GM12878 (cell line): ENCODE measurements around the gene PPP1R13L. TPM values are rescaled to one million over a fixed set of nuclear protein-coding genes. Genes with fewer than 3 reads are reported as not detected.

Experiments
- microRNA-seq: library from miRNA; unstranded; fragments of <30 nt; microRNA quantifications from one replicate; pipeline ENCODE4, GENCODE V29; 2018
- polyA plus RNA-seq, 11 experiments: library from polyadenylated mRNA; depleted of rRNA in 4 of 11; unstranded in 6 of 11; stranded (reverse) in 5 of 11; fragments of >200 nt; fragmentation: Nextera tagmentation in 4 of 11; fragmentation: Illumina TruSeq in 1 of 11; extraction: Ambion mirVana in 4 of 11; extraction: Trizol in 1 of 11; gene quantifications; 1 replicate in 1 of 11; 2 replicates in 10 of 11; pipeline versions ENCODE4 v1.2.1 to v1.2.3, GENCODE V29; 2011 to 2016; ENCODE audit warnings: inconsistent platforms in 2 of 11, missing spikeins in 2 of 11, low read depth in 1 of 11
- small RNA-seq: library from RNA; depleted of rRNA; stranded (forward); fragments of <200 nt; gene quantifications from one replicate; pipeline ENCODE3, GENCODE V24; 2014
- total RNA-seq, 4 experiments: library from RNA; depleted of rRNA in 3 of 4; stranded (reverse); fragments of >200 nt in 3 of 4; fragmentation: Illumina TruSeq in 1 of 4; extraction: Trizol in 1 of 4; gene quantifications; 2 replicates each; pipeline versions ENCODE4 v1.2.1 to v1.2.3, GENCODE V29; 2013 to 2021

PPP1R13L gene
- total and polyA plus RNA-seq, 10 of the 15 experiments (the other 5 are each of a cell fraction or from before 2014, with no cell fraction given): 0.40 to 10.0 (median 2.5) TPM

Small RNAs within 50 kb of the gene (microRNA-seq; reads per million reads assigned to microRNA genes)
- not detected for gene MIR6088

Small RNAs within 50 kb of the gene (small RNA-seq; reads per million reads assigned to genes)
- gene MIR6088: not detected

Other genes starting within 250 kb of the PPP1R13L start
Only the 7 nearest of the 17 such genes appear.
- gene CKM, start 82.2 kb downstream of the PPP1R13L start, total RNA-seq (2014; rRNA removed): not detected in 2 replicates
- gene CKM, start 82.2 kb downstream of the PPP1R13L start, total RNA-seq (2014; rRNA removed; fragmentation: Illumina TruSeq; extraction: Trizol): not detected in 2 replicates
- 0.13 TPM in 1 of 2 replicates, not detected in the other for gene CKM, start 82.2 kb downstream of the PPP1R13L start, total RNA-seq (2021)
- gene CKM, start 82.2 kb downstream of the PPP1R13L start, polyA plus RNA-seq (2011; rRNA removed): 0.06 and 0.08 TPM in 2 replicates
- gene CKM, start 82.2 kb downstream of the PPP1R13L start, polyA plus RNA-seq (2014; fragmentation: Illumina TruSeq; extraction: Trizol): not detected in 2 replicates
- under 1 TPM in 1 of 2 experiments, not detected in 1; 0.14 TPM for gene CKM, start 82.2 kb downstream of the PPP1R13L start, polyA plus RNA-seq (2014; fragmentation: Nextera tagmentation; extraction: Ambion mirVana)
- 0.08 and 0.11 TPM in 2 replicates for gene CKM, start 82.2 kb downstream of the PPP1R13L start, polyA plus RNA-seq (2014; rRNA removed)
- gene CKM, start 82.2 kb downstream of the PPP1R13L start, polyA plus RNA-seq (2016; fragmentation: Nextera tagmentation; extraction: Ambion mirVana): under 1 TPM in 1 of 2 experiments, not detected in 1; 0.13 TPM
- 0.28 TPM in 1 of 2 replicates, not detected in the other for gene KLC3, start 64.3 kb downstream of the PPP1R13L start, total RNA-seq (2014; rRNA removed)
- not detected in 2 replicates for gene KLC3, start 64.3 kb downstream of the PPP1R13L start, total RNA-seq (2014; rRNA removed; fragmentation: Illumina TruSeq; extraction: Trizol)
- gene KLC3, start 64.3 kb downstream of the PPP1R13L start, total RNA-seq (2021): 0.33 and 0.37 TPM in 2 replicates
- not detected in 2 replicates for gene KLC3, start 64.3 kb downstream of the PPP1R13L start, polyA plus RNA-seq (2011; rRNA removed)
- 0.03 TPM in 1 of 2 replicates, not detected in the other for gene KLC3, start 64.3 kb downstream of the PPP1R13L start, polyA plus RNA-seq (2014; fragmentation: Illumina TruSeq; extraction: Trizol)
- not detected for gene KLC3, start 64.3 kb downstream of the PPP1R13L start, polyA plus RNA-seq (2014; fragmentation: Nextera tagmentation; extraction: Ambion mirVana)
- 0.15 and 0.38 TPM in 2 replicates for gene KLC3, start 64.3 kb downstream of the PPP1R13L start, polyA plus RNA-seq (2014; rRNA removed)
- gene KLC3, start 64.3 kb downstream of the PPP1R13L start, polyA plus RNA-seq (2016; fragmentation: Nextera tagmentation; extraction: Ambion mirVana): under 1 TPM in 1 of 2 experiments, not detected in 1; 0.21 TPM
- 16.9 and 18.8 TPM in 2 replicates for gene ERCC2, start 34.5 kb downstream of the PPP1R13L start, total RNA-seq (2014; rRNA removed)
- 7.5 and 7.7 TPM in 2 replicates for gene ERCC2, start 34.5 kb downstream of the PPP1R13L start, total RNA-seq (2014; rRNA removed; fragmentation: Illumina TruSeq; extraction: Trizol)
- gene ERCC2, start 34.5 kb downstream of the PPP1R13L start, total RNA-seq (2021): 38.7 and 40.1 TPM in 2 replicates
- gene ERCC2, start 34.5 kb downstream of the PPP1R13L start, polyA plus RNA-seq (2011; rRNA removed): 7.4 and 27.2 TPM in 2 replicates
- 7.6 and 20.5 TPM in 2 replicates for gene ERCC2, start 34.5 kb downstream of the PPP1R13L start, polyA plus RNA-seq (2014; fragmentation: Illumina TruSeq; extraction: Trizol)
- 1 to 10 TPM; 1.3 to 2.4 TPM for gene ERCC2, start 34.5 kb downstream of the PPP1R13L start, polyA plus RNA-seq (2014; fragmentation: Nextera tagmentation; extraction: Ambion mirVana)
- gene ERCC2, start 34.5 kb downstream of the PPP1R13L start, polyA plus RNA-seq (2014; rRNA removed): 20.6 and 24.9 TPM in 2 replicates
- gene ERCC2, start 34.5 kb downstream of the PPP1R13L start, polyA plus RNA-seq (2016; fragmentation: Nextera tagmentation; extraction: Ambion mirVana): 10 to 100 TPM in 1 of 2 experiments, 1 to 10 TPM in 1; 9.8 to 12.5 TPM
- gene POLR1G, start 1.6 kb upstream of the PPP1R13L start, total RNA-seq (2014; rRNA removed): 18.4 and 30.9 TPM in 2 replicates
- gene POLR1G, start 1.6 kb upstream of the PPP1R13L start, total RNA-seq (2014; rRNA removed; fragmentation: Illumina TruSeq; extraction: Trizol): 19.5 and 23.2 TPM in 2 replicates
- gene POLR1G, start 1.6 kb upstream of the PPP1R13L start, total RNA-seq (2021): 18.8 TPM in 2 replicates
- gene POLR1G, start 1.6 kb upstream of the PPP1R13L start, polyA plus RNA-seq (2011; rRNA removed): 3.1 and 5.0 TPM in 2 replicates
- 13.3 and 22.1 TPM in 2 replicates for gene POLR1G, start 1.6 kb upstream of the PPP1R13L start, polyA plus RNA-seq (2014; fragmentation: Illumina TruSeq; extraction: Trizol)
- 1 to 10 TPM; 2.0 to 5.4 TPM for gene POLR1G, start 1.6 kb upstream of the PPP1R13L start, polyA plus RNA-seq (2014; fragmentation: Nextera tagmentation; extraction: Ambion mirVana)
- 17.4 and 24.4 TPM in 2 replicates for gene POLR1G, start 1.6 kb upstream of the PPP1R13L start, polyA plus RNA-seq (2014; rRNA removed)
- 10 to 100 TPM; 23.2 to 24.3 TPM for gene POLR1G, start 1.6 kb upstream of the PPP1R13L start, polyA plus RNA-seq (2016; fragmentation: Nextera tagmentation; extraction: Ambion mirVana)
- gene ERCC1, start 18.8 kb upstream of the PPP1R13L start, total RNA-seq (2014; rRNA removed): 74.7 and 82.6 TPM in 2 replicates
- 45.4 and 57.2 TPM in 2 replicates for gene ERCC1, start 18.8 kb upstream of the PPP1R13L start, total RNA-seq (2014; rRNA removed; fragmentation: Illumina TruSeq; extraction: Trizol)
- 70.1 and 75.3 TPM in 2 replicates for gene ERCC1, start 18.8 kb upstream of the PPP1R13L start, total RNA-seq (2021)
- 36.8 and 65.0 TPM in 2 replicates for gene ERCC1, start 18.8 kb upstream of the PPP1R13L start, polyA plus RNA-seq (2011; rRNA removed)
- gene ERCC1, start 18.8 kb upstream of the PPP1R13L start, polyA plus RNA-seq (2014; fragmentation: Illumina TruSeq; extraction: Trizol): 23.1 and 52.0 TPM in 2 replicates
- gene ERCC1, start 18.8 kb upstream of the PPP1R13L start, polyA plus RNA-seq (2014; fragmentation: Nextera tagmentation; extraction: Ambion mirVana): 10 to 100 TPM; 14.7 to 36.8 TPM
- gene ERCC1, start 18.8 kb upstream of the PPP1R13L start, polyA plus RNA-seq (2014; rRNA removed): 104 and 113 TPM in 2 replicates
- gene ERCC1, start 18.8 kb upstream of the PPP1R13L start, polyA plus RNA-seq (2016; fragmentation: Nextera tagmentation; extraction: Ambion mirVana): 10 to 100 TPM; 54.2 to 66.8 TPM
- gene FOSB, start 62.9 kb upstream of the PPP1R13L start, total RNA-seq (2014; rRNA removed): 0.11 and 0.44 TPM in 2 replicates
- gene FOSB, start 62.9 kb upstream of the PPP1R13L start, total RNA-seq (2014; rRNA removed; fragmentation: Illumina TruSeq; extraction: Trizol): 0.14 and 0.31 TPM in 2 replicates
- gene FOSB, start 62.9 kb upstream of the PPP1R13L start, total RNA-seq (2021): 0.56 and 0.69 TPM in 2 replicates
- 0.13 and 0.20 TPM in 2 replicates for gene FOSB, start 62.9 kb upstream of the PPP1R13L start, polyA plus RNA-seq (2011; rRNA removed)
- gene FOSB, start 62.9 kb upstream of the PPP1R13L start, polyA plus RNA-seq (2014; fragmentation: Illumina TruSeq; extraction: Trizol): 0.28 and 0.35 TPM in 2 replicates
- gene FOSB, start 62.9 kb upstream of the PPP1R13L start, polyA plus RNA-seq (2014; fragmentation: Nextera tagmentation; extraction: Ambion mirVana): under 1 TPM; 0.06 to 0.07 TPM
- gene FOSB, start 62.9 kb upstream of the PPP1R13L start, polyA plus RNA-seq (2014; rRNA removed): 0.24 and 0.34 TPM in 2 replicates
- gene FOSB, start 62.9 kb upstream of the PPP1R13L start, polyA plus RNA-seq (2016; fragmentation: Nextera tagmentation; extraction: Ambion mirVana): under 1 TPM; 0.29 to 0.45 TPM
- gene RTN2, start 92.0 kb upstream of the PPP1R13L start, total RNA-seq (2014; rRNA removed): 4.0 and 5.2 TPM in 2 replicates
- gene RTN2, start 92.0 kb upstream of the PPP1R13L start, total RNA-seq (2014; rRNA removed; fragmentation: Illumina TruSeq; extraction: Trizol): 3.4 and 4.2 TPM in 2 replicates
- gene RTN2, start 92.0 kb upstream of the PPP1R13L start, total RNA-seq (2021): 9.7 and 11.6 TPM in 2 replicates
- 1.1 and 2.6 TPM in 2 replicates for gene RTN2, start 92.0 kb upstream of the PPP1R13L start, polyA plus RNA-seq (2011; rRNA removed)
- gene RTN2, start 92.0 kb upstream of the PPP1R13L start, polyA plus RNA-seq (2014; fragmentation: Illumina TruSeq; extraction: Trizol): 5.5 and 5.9 TPM in 2 replicates
- under 1 TPM; 0.32 to 0.42 TPM for gene RTN2, start 92.0 kb upstream of the PPP1R13L start, polyA plus RNA-seq (2014; fragmentation: Nextera tagmentation; extraction: Ambion mirVana)
- 10.3 and 11.0 TPM in 2 replicates for gene RTN2, start 92.0 kb upstream of the PPP1R13L start, polyA plus RNA-seq (2014; rRNA removed)
- 1 to 10 TPM; 4.8 to 4.9 TPM for gene RTN2, start 92.0 kb upstream of the PPP1R13L start, polyA plus RNA-seq (2016; fragmentation: Nextera tagmentation; extraction: Ambion mirVana)